ES-I3 (cell line): ENCODE measurements around the gene ANTXR1.

ENCODE experiments used
- H3K36me3 ChIP-seq: 2 replicates; pipeline ENCODE4 v1.6.1; 2013; ENCODE audit warnings: mild to moderate bottlenecking, low read length, control low read depth, moderate library complexity; ENCODE audit not compliant: insufficient read depth
- H3K4me1 ChIP-seq: 2 replicates; pipeline ENCODE4 v1.6.1; 2013; ENCODE audit warnings: mild to moderate bottlenecking, control low read depth, low read length; ENCODE audit not compliant: insufficient read depth
- H3K9ac ChIP-seq: 2 replicates; pipeline ENCODE4 v1.6.1; 2013; ENCODE audit warnings: low read depth, mild to moderate bottlenecking, low read length, moderate library complexity
- H3K9me3 ChIP-seq: 2 replicates; pipeline ENCODE4 v1.6.1; 2013; ENCODE audit warnings: mild to moderate bottlenecking, low read length, moderate library complexity; ENCODE audit not compliant: control insufficient read depth, insufficient read depth

Gene ANTXR1

DNA sequence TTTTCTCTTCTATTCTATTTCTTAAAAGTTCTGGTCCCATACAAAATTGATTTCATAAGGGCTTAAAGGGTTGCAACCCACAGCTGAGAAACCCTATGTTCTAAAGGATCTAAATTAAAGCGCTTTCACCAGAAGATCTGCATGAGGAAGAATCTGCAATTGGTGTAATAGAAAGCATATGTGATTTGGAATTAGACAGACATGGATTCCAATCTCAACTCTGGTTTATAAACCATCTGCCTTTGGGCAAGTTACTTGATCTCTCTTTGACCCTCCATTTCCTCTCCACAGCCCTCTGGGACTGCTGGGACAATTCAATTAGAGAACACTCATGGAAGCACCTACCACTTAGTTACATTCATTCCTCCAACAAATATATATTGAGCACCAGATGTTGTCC lies 178.7 kb downstream of the ANTXR1 start:
- no peaks in the 10 kb centered on the region for H3K9me3 ChIP-seq
- H3K9ac ChIP-seq, result no peak overlapping the region
- no peaks in the 10 kb centered on the region for H3K36me3 ChIP-seq
- H3K4me1 ChIP-seq, result no peaks in the 10 kb centered on the region

DNA sequence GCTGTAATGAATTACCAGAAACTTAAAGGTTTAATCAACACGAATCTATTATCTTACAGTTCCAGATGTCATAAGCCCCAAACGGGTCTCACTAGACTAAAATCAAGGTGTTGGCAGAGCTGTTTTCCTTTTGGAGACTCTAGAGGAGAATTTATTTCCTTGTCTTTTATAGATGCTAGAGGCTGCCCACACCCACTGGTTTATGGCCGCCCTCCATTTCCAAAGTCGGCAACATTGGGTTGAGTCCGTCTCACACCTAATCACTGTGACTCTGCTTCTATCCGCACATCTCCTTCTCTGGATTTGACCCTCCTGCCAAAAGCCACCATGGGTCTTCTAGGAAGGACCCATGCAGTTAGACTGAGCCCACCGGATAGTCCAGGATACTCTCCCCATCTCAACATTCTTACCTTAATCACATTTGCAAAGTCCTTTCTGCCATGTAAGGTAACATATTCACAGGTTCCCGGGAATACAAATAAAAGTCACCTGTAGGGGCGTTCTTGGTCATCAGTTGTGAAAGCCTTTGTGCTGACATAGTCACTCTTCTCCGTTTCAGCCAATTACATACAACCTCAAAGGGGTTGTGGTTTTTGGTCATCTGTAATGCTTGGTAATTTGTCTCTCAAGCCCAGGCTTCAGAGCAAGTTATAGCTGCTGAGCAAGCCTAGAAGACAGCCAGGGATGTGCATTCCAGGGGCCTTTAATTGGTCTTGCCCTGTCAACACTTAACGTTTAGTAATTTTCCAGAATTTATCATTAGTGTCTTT lies 179.4 kb downstream of the ANTXR1 start:
- no peaks in the 10 kb centered on the region for H3K9me3 ChIP-seq
- no peak overlapping the region for H3K9ac ChIP-seq
- no peaks in the 10 kb centered on the region for H3K36me3 ChIP-seq
- H3K4me1 ChIP-seq, result no peaks in the 10 kb centered on the region

DNA sequence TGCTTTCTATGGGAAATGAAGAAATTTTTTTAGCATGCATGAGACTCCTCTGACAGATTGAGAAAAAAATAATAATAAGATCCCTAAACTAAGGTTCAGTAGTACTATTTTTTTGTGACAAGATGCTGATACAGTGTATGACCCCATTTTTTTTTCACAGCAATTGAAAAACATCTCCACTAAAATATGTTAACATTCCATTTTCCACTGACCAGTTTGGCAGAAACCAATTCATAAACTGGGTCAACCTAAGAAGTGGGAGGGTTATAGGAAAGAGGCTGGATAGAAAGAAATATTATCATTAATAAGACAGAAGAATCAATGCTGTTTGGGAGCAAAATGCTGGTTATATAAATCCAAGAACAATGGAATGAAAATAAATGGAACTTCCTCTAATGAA lies 182.7 kb downstream of the ANTXR1 start:
- Histone ChIP-seq H3K9me3 (no peaks in the 10 kb centered on the region), H3K9ac (no peak overlapping the region), H3K4me1 (no peaks in the 10 kb centered on the region), H3K36me3 (no peaks in the 10 kb centered on the region)

DNA sequence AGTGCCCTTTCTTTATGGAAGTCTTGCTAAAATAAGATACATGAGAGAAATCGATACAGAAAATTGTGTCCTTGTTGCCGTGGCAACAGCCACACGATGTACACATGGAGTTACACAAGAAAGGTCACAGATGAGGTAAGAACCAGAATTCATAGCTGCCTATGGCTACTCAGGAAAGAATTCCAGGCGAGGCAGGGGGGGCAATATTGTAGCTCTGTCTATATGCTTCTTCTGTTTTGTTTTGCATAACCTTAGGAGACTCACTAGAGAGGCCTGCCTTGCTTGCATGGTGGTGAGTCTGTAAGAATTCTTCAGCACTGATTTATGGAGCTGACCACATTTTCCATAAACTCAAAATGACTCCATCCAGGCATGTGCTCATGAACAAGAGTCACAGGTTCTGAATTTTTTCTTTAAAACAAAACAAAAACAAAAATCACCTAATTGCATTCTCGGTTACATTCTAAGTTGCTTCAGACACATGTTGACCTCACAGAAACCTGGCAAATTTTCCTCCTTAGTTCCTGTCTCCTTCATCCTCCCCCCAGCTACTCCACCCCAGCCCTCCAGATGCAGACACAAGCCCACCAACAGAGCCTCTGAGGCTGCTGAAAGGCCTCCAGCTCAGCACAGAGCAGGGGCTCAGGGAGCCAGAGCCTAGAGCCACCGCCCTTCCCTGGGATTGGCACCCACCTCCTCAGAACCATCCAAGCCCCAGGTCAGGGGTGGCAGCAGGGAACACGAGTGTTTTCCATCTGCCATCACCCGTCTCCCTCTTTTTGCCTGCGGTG lies 183.5 kb downstream of the ANTXR1 start:
- H3K9me3 ChIP-seq, result no peaks in the 10 kb centered on the region
- H3K4me1 ChIP-seq, result no peaks in the 10 kb centered on the region
- H3K9ac ChIP-seq, result no peak overlapping the region
- H3K36me3 ChIP-seq, result no peaks in the 10 kb centered on the region

GRCh38 chr2:69200107-69200520 lies 187.1 kb downstream of the ANTXR1 start:
- no peak overlapping the region for H3K9ac ChIP-seq
- H3K9me3 ChIP-seq, result no peaks in the 10 kb centered on the region
- no peaks in the 10 kb centered on the region for H3K4me1 ChIP-seq
- no peaks in the 10 kb centered on the region for H3K36me3 ChIP-seq

DNA sequence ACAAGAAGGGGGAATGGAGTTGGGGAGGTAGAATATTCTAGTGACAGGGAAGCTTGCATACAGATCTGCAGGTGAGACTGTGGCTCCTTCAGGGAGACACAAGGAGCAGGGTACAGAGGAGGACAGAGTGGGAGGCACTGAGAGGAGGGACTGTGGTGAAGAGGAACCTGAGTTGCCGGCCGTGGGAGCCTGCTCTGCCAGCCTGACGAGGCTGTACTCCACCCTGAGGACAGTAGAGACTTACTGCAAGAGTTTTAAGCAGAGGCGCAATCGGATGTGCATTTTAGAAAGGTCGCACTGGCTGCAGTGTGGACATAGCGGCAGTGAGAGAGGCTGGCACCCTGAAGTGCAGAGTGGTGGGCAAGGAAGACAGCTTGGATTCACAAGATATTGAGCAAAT lies 188.3 kb downstream of the ANTXR1 start:
- Histone ChIP-seq H3K9me3 (no peaks in the 10 kb centered on the region), H3K36me3 (no peaks in the 10 kb centered on the region), H3K9ac (no peak overlapping the region), H3K4me1 (no peaks in the 10 kb centered on the region)

DNA sequence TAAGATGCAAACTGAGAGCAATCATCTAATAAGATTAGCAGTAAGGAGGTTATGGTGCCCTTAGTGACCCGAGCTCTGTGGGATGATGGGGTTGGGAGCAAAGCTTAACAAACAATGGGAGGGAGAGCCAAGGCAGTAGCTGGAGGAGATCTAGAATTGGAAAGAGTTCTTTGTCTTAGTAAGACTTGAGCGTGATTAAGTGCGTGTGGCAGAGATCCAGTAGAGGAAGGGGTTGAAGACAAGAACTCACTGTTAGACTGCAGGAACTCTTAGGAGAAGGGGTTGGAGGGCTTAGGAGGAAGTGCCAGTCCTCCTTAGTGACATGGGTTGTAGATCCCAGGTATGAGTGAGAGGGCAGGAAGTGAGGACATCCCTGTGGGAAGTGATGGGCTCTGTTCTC lies 189.3 kb downstream of the ANTXR1 start:
- Histone ChIP-seq H3K36me3 (no peaks in the 10 kb centered on the region), H3K9ac (no peak overlapping the region), H3K9me3 (0 out of 2 replicates have a peak, but pooled peaks cover 1% of the 10 kb centered on the region), H3K4me1 (no peaks in the 10 kb centered on the region)

DNA sequence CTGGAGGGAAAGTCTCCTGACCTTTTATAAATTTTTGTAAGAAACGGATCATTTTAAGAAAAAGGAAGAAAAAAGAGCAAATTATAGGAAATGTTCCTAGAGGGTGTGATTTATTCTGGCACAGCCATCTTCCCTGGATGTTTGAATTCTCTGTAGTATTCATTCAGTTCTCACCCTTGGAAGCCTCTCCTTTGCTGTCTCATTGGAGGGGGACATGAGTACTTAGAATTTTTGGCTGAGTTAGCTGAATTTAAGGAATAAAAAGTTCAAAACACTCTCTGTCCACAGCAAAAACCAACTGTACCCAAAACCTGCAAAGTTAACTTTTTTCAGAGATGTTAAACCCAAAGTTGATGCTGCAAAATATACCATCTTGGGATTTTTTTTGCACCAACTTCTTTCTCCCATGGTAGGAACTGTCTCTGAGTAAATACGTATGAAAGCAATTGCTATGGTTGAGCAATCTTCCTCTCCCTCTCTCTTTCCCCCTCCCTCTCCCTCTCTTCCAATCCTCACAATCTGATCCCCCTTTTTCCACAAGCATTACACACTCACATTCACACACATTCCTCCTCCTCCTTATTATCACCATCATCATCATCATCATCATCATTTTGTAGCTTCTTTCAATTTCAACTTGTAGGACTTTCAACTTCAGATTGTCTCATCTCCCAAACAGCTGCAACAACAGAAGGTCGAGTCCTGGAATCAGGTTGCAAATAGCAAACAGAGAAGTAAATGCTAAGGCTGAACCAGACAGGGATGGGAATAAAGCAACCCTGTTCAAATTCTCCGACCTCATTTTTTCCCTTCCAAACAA lies 190.4 kb downstream of the ANTXR1 start:
- Histone ChIP-seq H3K9ac (no peak overlapping the region), H3K4me1 (no peaks in the 10 kb centered on the region), H3K36me3 (no peaks in the 10 kb centered on the region), H3K9me3 (0 out of 2 replicates have a peak, but pooled peaks cover 6% of the 10 kb centered on the region)

DNA sequence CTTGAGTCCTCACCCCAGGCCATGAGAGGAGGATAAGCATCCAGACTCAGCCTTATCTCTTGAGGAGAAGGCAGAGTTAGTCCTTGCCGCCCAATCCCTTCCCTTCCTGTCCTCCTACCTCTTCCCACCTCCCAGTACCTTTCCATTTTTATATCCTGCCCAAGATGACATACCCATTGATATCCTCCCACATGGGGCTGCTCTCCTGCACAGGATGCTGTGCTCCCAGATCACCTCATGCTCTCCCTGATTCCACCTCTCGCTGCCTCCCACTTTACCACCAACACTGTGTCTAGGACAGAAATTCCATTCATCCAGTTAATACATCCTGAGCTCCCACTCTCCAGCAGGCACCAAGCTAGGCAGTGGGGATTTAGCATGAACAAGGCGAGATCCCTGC lies 191.7 kb downstream of the ANTXR1 start:
- peaks cover 5% of the 10 kb centered on the region; the same call in 1 of the 2 replicates for H3K4me1 ChIP-seq
- H3K9me3 ChIP-seq, result 0 out of 2 replicates have a peak, but pooled peaks cover 6% of the 10 kb centered on the region
- H3K9ac ChIP-seq, result no peak overlapping the region
- H3K36me3 ChIP-seq, result no peaks in the 10 kb centered on the region

- Histone ChIP-seq H3K4me1 (peaks cover 9% of the 10 kb centered on the region; the same call in 1 of the 2 replicates), H3K36me3 (no peaks in the 10 kb centered on the region), H3K9ac (no peak overlapping the region), H3K9me3 (0 out of 2 replicates have a peak, but pooled peaks cover 6% of the 10 kb centered on the region)
Observed at GRCh38 chr2:69205076-69205475, 192.1 kb downstream of the ANTXR1 start.

GRCh38 chr2:69205491-69205890 lies 192.5 kb downstream of the ANTXR1 start:
- H3K36me3 ChIP-seq, result no peaks in the 10 kb centered on the region
- no peak overlapping the region for H3K9ac ChIP-seq
- peaks cover 10% of the 10 kb centered on the region; the same call in 1 of the 2 replicates for H3K4me1 ChIP-seq

GRCh38 chr2:69208023-69208595 lies 195.1 kb downstream of the ANTXR1 start:
- Histone ChIP-seq H3K4me1 (peaks cover 13% of the 10 kb centered on the region; the same call in 1 of the 2 replicates), H3K9me3 (0 out of 2 replicates have a peak, but pooled peaks cover 6% of the 10 kb centered on the region), H3K9ac (no peak overlapping the region), H3K36me3 (no peaks in the 10 kb centered on the region)

More at GRCh38 chr2:69205491-69205890, 192.5 kb downstream of the ANTXR1 start:
- H3K9me3 ChIP-seq, result 0 out of 2 replicates have a peak, but pooled peaks cover 6% of the 10 kb centered on the region

- peaks cover 13% of the 10 kb centered on the region; the same call in 1 of the 2 replicates for H3K4me1 ChIP-seq
- no peaks in the 10 kb centered on the region for H3K36me3 ChIP-seq
- H3K9me3 ChIP-seq, result 0 out of 2 replicates have a peak, but pooled peaks cover 6% of the 10 kb centered on the region
- H3K9ac ChIP-seq, result no peak overlapping the region
Observed at GRCh38 chr2:69209482-69209881, 196.5 kb downstream of the ANTXR1 start.

GRCh38 chr2:69210385-69210784 lies 197.4 kb downstream of the ANTXR1 start:
- Histone ChIP-seq H3K9me3 (0 out of 2 replicates have a peak, but pooled peaks cover 6% of the 10 kb centered on the region), H3K9ac (no peak overlapping the region), H3K36me3 (no peaks in the 10 kb centered on the region), H3K4me1 (peaks cover 13% of the 10 kb centered on the region; the same call in 1 of the 2 replicates)
